Stomach (tissue), 9 donors: ENCODE data around the gene MCMBP. TPM values are rescaled to one million over a fixed set of nuclear protein-coding genes. Genes with fewer than 3 reads are reported as not detected.
"Not testable (repeated sequence)": the region's sequence is repeated elsewhere in the genome, so short reads cannot be mapped to it uniquely, and the experiment has no call there.

Source experiments
- DNase-seq, 2 donors: peaks; one replicate each; pipeline versions ENCODE4 v3.0.0 to v3.0.0-alpha.2; 2013 to 2019
- H3K27ac ChIP-seq, 5 donors: fragments of 200-600 bp in 4 of 5; sonication (generic) in 4 of 5; one replicate each; pipeline ENCODE4 v1.5.1; 2013 to 2019; ENCODE audit warnings: mild to moderate bottlenecking in 1 of 5, moderate library complexity in 1 of 5
- H3K27me3 ChIP-seq, 3 donors: fragments of 200-600 bp; sonication (generic); one replicate each; pipeline ENCODE4 v1.5.1; 2017 to 2019; ENCODE audit warnings: mixed run types in 1 of 3
- H3K36me3 ChIP-seq, 4 donors: fragments of 200-600 bp; sonication (generic); 1 replicate in 3 of 4; 2 replicates in 1 of 4; pipeline ENCODE4 v1.5.1; 2016 to 2019
- H3K4me1 ChIP-seq, 4 donors: fragments of 200-600 bp; sonication (generic); one replicate each; pipeline ENCODE4 v1.5.1; 2016 to 2019
- H3K4me3 ChIP-seq, 4 donors: fragments of 200-600 bp; sonication (generic) in 3 of 4; one replicate each; pipeline ENCODE4 v1.5.1; 2016 to 2019; ENCODE audit warnings: mild to moderate bottlenecking in 1 of 4
- H3K9me3 ChIP-seq, 4 donors: fragments of 200-600 bp; sonication (generic); one replicate each; pipeline ENCODE4 v1.5.1; 2016 to 2019
- EP300 ChIP-seq: sonication (generic); formaldehyde crosslinking; IDR thresholded peaks from one replicate; pipeline ENCODE4 v1.6.1; 2017; ENCODE audit warnings: antibody characterized with exemption
- POLR2A ChIP-seq, 4 donors: fragments of 450-650 bp; IDR thresholded peaks; one replicate each; pipeline ENCODE4 v1.6.1; 2016; ENCODE audit warnings: antibody characterized with exemption in 4 of 4, control low read depth in 2 of 4, mild to moderate bottlenecking in 1 of 4, moderate library complexity in 1 of 4
- POLR2AphosphoS5 ChIP-seq, 3 donors: sonication (generic); formaldehyde crosslinking; IDR thresholded peaks; one replicate each; pipeline ENCODE4 v1.6.1; 2016; ENCODE audit warnings: antibody characterized with exemption in 3 of 3
- WGBS, 5 donors: extraction: QIAGEN DNeasy Blood & Tissue Kit in 3 of 5; methylation state at CpG; one replicate each; pipeline versions ENCODE4 v1.1.5 to v1.1.7; 2013 to 2018; 5-methylcytosine and 5-hydroxymethylcytosine counted together
- intact Hi-C: fragments of 100-400 bp; cut with DNase I; formaldehyde crosslinking; loops from one replicate; pipeline ENCODE4 v1.15.1; 2023; ENCODE audit warnings: low total_unique reads
- polyA plus RNA-seq, 3 donors: library from polyadenylated mRNA; stranded (reverse); fragments of 200-250 nt; gene quantifications; one replicate each; pipeline ENCODE4 v1.2.3, GENCODE V29; 2013
- total RNA-seq, 5 donors: library from RNA; depleted of rRNA; stranded (reverse); fragments of >200 nt; gene quantifications; one replicate each; pipeline versions ENCODE4 v1.1.0 to v1.2.3, GENCODE V29; 2014 to 2016
- TF ChIP-seq, protein P1 (sequence below), 7 experiments: fragments of 450-650 bp in 4 of 7; fragments of 200-600 bp in 3 of 7; sonication (generic) in 3 of 7; IDR thresholded peaks; one replicate each; pipeline ENCODE4 v1.5.1; 2016 to 2019; ENCODE audit warnings: antibody characterized with exemption in 7 of 7, control low read depth in 2 of 7, mild to moderate bottlenecking in 1 of 7
- donor health status: healthy with polysubstance abuse.
- donor health status: Bipolar disorder and iron deficiency.
- donor health status: healthy.

MCMBP gene
- total and polyA plus RNA-seq, 8 donors, result 17.5 to 88.9 (median 30.9) TPM

DNA sequence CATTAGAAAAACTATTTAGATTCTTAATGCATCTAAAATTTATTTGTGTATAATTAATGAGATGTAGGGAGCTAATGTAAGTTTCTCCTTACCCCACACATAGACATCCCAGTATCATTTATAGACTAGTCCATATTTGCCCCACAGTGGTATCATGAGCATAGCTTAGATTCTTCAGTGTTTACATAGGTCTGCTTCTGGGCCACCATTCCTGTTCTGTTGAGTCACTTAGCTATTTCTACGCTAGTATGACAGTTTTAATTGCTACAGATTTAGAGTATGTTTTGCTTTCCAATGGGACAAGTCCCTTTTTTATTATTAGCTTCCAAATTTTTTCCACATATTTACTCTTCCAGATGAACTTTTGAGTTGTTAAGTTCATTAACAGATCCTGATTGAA lies 69.4 kb downstream of the MCMBP start:
- H3K27me3 ChIP-seq, result no peaks in the 10 kb centered on the region
- H3K27ac ChIP-seq, result no peak overlapping the region
- H3K4me3 ChIP-seq, result no peak overlapping the region
- TF ChIP-seq, protein P1, sequence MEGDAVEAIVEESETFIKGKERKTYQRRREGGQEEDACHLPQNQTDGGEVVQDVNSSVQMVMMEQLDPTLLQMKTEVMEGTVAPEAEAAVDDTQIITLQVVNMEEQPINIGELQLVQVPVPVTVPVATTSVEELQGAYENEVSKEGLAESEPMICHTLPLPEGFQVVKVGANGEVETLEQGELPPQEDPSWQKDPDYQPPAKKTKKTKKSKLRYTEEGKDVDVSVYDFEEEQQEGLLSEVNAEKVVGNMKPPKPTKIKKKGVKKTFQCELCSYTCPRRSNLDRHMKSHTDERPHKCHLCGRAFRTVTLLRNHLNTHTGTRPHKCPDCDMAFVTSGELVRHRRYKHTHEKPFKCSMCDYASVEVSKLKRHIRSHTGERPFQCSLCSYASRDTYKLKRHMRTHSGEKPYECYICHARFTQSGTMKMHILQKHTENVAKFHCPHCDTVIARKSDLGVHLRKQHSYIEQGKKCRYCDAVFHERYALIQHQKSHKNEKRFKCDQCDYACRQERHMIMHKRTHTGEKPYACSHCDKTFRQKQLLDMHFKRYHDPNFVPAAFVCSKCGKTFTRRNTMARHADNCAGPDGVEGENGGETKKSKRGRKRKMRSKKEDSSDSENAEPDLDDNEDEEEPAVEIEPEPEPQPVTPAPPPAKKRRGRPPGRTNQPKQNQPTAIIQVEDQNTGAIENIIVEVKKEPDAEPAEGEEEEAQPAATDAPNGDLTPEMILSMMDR (IDR thresholded peaks at IDR 0.05), result no peak
- TF ChIP-seq POLR2AphosphoS5 (IDR thresholded peaks at IDR 0.05) (no peak), POLR2A (IDR thresholded peaks at IDR 0.05) (no peak), EP300 (no peak)
- H3K9me3 ChIP-seq, result no peaks in the 10 kb centered on the region
- no peaks in the 10 kb centered on the region for H3K4me1 ChIP-seq
- peaks cover 6 to 33% (median 26%) of the 10 kb centered on the region in 4 donors for H3K36me3 ChIP-seq
- intact Hi-C loops, result no loop called here
- DNase-seq, result no peak
- 77 to 100% (median 87%) methylated on average over 1 of the region's 1 CpG for WGBS, 5 donors

DNA sequence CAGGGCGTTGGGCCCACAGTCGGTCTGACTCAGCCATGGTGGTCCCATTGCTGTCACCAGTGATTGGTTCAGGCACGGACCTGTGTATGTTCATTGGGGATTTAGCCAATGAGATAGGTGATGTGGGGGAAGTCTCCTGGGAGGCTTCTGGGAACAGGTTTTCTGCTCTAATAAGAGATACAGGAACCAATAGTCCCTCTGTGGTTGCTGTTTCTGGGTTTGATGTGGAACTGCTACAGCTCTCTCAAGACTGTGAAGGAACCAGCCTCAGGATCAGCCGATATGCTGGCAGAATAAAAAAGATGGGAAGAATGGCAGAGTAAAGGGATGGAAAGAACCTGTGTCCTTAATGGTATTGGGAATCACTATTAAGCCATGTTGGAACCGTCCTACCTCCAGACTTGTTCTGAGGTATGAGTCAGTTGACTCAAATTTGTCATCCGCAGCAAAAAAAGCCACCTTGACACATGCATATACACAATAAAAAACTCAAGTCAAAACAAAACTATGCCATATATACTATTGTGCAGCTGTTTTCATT lies 70.6 kb downstream of the MCMBP start:
- H3K9me3 ChIP-seq, result no peaks in the 10 kb centered on the region

DNA sequence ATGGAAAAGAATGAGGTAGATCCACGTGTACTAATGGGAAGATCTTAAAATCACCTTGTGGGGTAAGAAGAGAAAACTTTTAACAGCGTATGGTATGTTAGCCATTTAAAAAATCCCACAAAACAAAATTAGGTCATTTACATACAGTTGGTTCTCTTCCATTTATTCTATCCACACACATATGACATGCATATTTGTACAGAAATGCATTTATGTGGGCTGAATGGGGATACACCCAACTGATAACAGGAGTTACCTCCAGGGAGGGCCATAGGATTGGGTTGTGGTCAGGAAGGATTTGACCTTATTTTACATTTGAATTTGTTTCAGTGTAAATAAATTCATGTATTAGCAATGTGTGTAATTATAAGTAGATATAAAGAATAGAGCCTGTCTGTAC lies 71.5 kb downstream of the MCMBP start:
- intact Hi-C loops, result no loop called here
- Histone ChIP-seq H3K9me3 (no peaks in the 10 kb centered on the region), H3K4me3 (no peak overlapping the region), H3K36me3 (peaks cover 14 to 37% (median 31%) of the 10 kb centered on the region in 4 donors), H3K4me1 (no peaks in the 10 kb centered on the region), H3K27ac (no peak overlapping the region), H3K27me3 (no peaks in the 10 kb centered on the region)
- TF ChIP-seq, protein P1 (IDR thresholded peaks at IDR 0.05), result no peak
- WGBS, 5 donors, result 85 to 95% (median 92%) methylated on average over 2 of the region's 2 CpGs
- DNase-seq, result no peak

More for the DNA sequence above, 70.6 kb downstream of the MCMBP start:
- Histone ChIP-seq H3K4me3 (no peak overlapping the region), H3K36me3 (peaks cover 8 to 34% (median 25%) of the 10 kb centered on the region in 4 donors), H3K27ac (no peak overlapping the region), H3K4me1 (no peaks in the 10 kb centered on the region), H3K27me3 (no peaks in the 10 kb centered on the region)
- intact Hi-C loops, result no loop called here
- 88 to 94% (median 92%) methylated on average over 6 of the region's 6 CpGs for WGBS, 5 donors
- DNase-seq, result no peak
- TF ChIP-seq, protein P1 (IDR thresholded peaks at IDR 0.05), result no peak
- no peak for TF ChIP-seq POLR2AphosphoS5 (IDR thresholded peaks at IDR 0.05)
- TF ChIP-seq POLR2A (IDR thresholded peaks at IDR 0.05), result no peak
- TF ChIP-seq EP300, result no peak

DNA sequence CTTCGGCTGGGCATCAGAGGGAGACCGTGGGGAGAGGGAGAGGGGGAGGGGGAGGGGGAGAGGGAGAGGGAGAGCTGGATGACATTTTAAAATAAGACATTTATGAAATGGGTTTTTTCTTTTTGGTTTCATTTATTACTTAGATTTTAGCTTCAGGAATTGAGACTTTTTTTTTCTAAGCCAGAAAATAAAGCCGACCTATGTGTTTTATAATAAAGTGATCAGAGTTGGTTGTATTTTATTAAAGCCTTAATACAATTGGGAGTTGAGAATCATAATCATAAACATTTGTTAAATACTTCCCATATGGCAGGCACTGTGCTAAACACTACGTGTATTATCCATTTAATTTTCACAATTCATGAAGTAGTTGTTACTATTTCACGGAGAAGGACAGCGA lies 76.6 kb downstream of the MCMBP start:
- WGBS, 5 donors, result 92 to 97% (median 94%) methylated on average over 5 to 6 of the region's 6 CpGs

DNA sequence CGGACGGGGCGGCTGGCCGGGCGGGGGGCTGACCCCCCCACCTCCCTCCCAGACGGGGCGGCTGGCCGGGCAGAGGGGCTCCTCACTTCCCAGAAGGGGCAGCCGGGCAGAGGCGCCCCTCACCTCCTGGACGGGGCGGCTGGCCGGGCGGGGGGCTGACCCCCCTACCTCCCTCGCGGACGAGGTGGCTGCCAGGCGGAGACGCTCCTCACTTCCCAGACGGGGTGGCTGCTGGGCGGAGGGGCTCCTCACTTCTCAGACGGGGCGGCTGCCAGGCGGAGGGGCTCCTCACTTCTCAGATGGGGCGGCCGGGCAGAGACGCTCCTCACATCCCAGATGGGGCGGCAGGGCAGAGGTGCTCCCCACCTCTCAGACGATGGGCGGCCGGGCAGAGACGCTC lies 77.5 kb downstream of the MCMBP start:
- H3K36me3 ChIP-seq, result peaks cover 8 to 26% (median 21%) of the 10 kb centered on the region in 4 donors
- WGBS, 5 donors, result 95 to 98% (median 96%) methylated on average over 19 to 26 of the region's 32 CpGs; no CpG with 5 or more reads in 1 of the 5 donors
- intact Hi-C loops, H3K4me3 ChIP-seq, H3K4me1 ChIP-seq, H3K27me3 ChIP-seq, H3K27ac ChIP-seq, DNase-seq, H3K9me3 ChIP-seq: not testable (repeated sequence)

More for the DNA sequence above, 76.6 kb downstream of the MCMBP start:
- H3K27ac ChIP-seq, result no peak overlapping the region
- H3K27me3 ChIP-seq, result no peaks in the 10 kb centered on the region
- intact Hi-C loops, result no loop called here
- H3K4me3 ChIP-seq, result no peak overlapping the region
- no peak for DNase-seq
- no peaks in the 10 kb centered on the region for H3K9me3 ChIP-seq
- H3K36me3 ChIP-seq, result peaks cover 8 to 26% (median 21%) of the 10 kb centered on the region in 4 donors
- no peaks in the 10 kb centered on the region for H3K4me1 ChIP-seq
- TF ChIP-seq POLR2AphosphoS5 (IDR thresholded peaks at IDR 0.05) (no peak), POLR2A (IDR thresholded peaks at IDR 0.05) (no peak), EP300 (no peak)
- TF ChIP-seq, protein P1 (IDR thresholded peaks at IDR 0.05), result no peak
